HepG2 (cell line): ENCODE measurements around the gene SYNGAP1. TPM values are rescaled to one million over a fixed set of nuclear protein-coding genes. Genes with fewer than 3 reads are reported as not detected.

ENCODE experiments used
- ESRRA ChIP-seq: sonication (generic); formaldehyde crosslinking; IDR thresholded peaks from 2 replicates; pipeline ENCODE4 v1.5.1; 2020; ENCODE audit warnings: mild to moderate bottlenecking, low read depth, missing genetic modification reagents
- JUND ChIP-seq: sonication (generic); formaldehyde crosslinking; IDR thresholded peaks from 2 replicates; pipeline ENCODE4 v1.8.0; 2022; ENCODE audit warnings: mild to moderate bottlenecking, missing genetic modification reagents
- MIER2 ChIP-seq: IDR thresholded peaks from 2 replicates; pipeline ENCODE4 v1.6.1; 2016; ENCODE audit warnings: missing biosample characterization, missing genetic modification reagents
- MTA1 ChIP-seq: sonication (generic); formaldehyde crosslinking; IDR thresholded peaks from 2 replicates; pipeline ENCODE4 v1.4.0; 2020; ENCODE audit warnings: missing genetic modification reagents, mild to moderate bottlenecking, borderline replicate concordance
- NCOA5 ChIP-seq: sonication (generic); formaldehyde crosslinking; IDR thresholded peaks from 2 replicates; pipeline ENCODE4 v1.4.0; 2020; ENCODE audit warnings: missing genetic modification reagents
- YY1 ChIP-seq: IDR thresholded peaks from 2 replicates; pipeline ENCODE4 v1.6.1; 2011; ENCODE audit warnings: low read length, low read depth, moderate library complexity, mild to moderate bottlenecking; ENCODE audit not compliant: insufficient read depth, insufficient replicate concordance
- ZNF781 ChIP-seq: sonication (generic); formaldehyde crosslinking; IDR thresholded peaks from 2 replicates; pipeline ENCODE4 v1.5.1; 2020; ENCODE audit warnings: borderline replicate concordance, mild to moderate bottlenecking, missing genetic modification reagents; ENCODE audit errors: not compliant biosample characterization
- ZSCAN25 ChIP-seq: sonication (generic); formaldehyde crosslinking; IDR thresholded peaks from 2 replicates; pipeline ENCODE4 v1.8.0; 2022; ENCODE audit warnings: mild to moderate bottlenecking, missing genetic modification reagents
- polyA plus RNA-seq, 8 experiments: library from polyadenylated mRNA; depleted of rRNA in 3 of 8; stranded (reverse) in 7 of 8; unstranded in 1 of 8; fragments of >200 nt; fragmentation: Illumina TruSeq in 4 of 8; extraction: Trizol in 4 of 8; gene quantifications; 2 replicates each; pipeline versions ENCODE4 v1.2.1 to v1.2.3, GENCODE V29; 2011 to 2016; ENCODE audit warnings: low read depth in 4 of 8, missing spikeins in 1 of 8, mixed read lengths in 1 of 8; ENCODE audit not compliant: insufficient read depth in 1 of 8
- total RNA-seq, 5 experiments: library from RNA; depleted of rRNA; stranded (reverse); fragments of >200 nt; fragmentation: Illumina TruSeq; extraction: Trizol; gene quantifications; 2 replicates each; pipeline ENCODE4 v1.2.3, GENCODE V29; 2016; ENCODE audit warnings: low read depth in 1 of 5
- TF ChIP-seq, protein P1 (sequence below): sonication (generic); formaldehyde crosslinking; IDR thresholded peaks from 2 replicates; pipeline ENCODE4 v1.8.0; 2022; ENCODE audit warnings: low read depth, missing genetic modification reagents
- TF ChIP-seq, protein P2 (sequence below): sonication (generic); formaldehyde crosslinking; IDR thresholded peaks from 2 replicates; pipeline ENCODE4 v1.5.1; 2020; ENCODE audit warnings: mild to moderate bottlenecking, missing genetic modification reagents, borderline replicate concordance
- TF ChIP-seq, protein P3 (sequence below): sonication (generic); formaldehyde crosslinking; IDR thresholded peaks from 2 replicates; pipeline ENCODE4 v1.4.0; 2020; ENCODE audit warnings: low read depth, mild to moderate bottlenecking, missing genetic modification reagents
- TF ChIP-seq, protein P4 (sequence below): sonication (generic); formaldehyde crosslinking; conservative IDR thresholded peaks from 2 replicates; pipeline ENCODE4 v1.4.0; 2020; ENCODE audit warnings: missing genetic modification reagents

SYNGAP1 gene
- total and polyA plus RNA-seq, 2 of the 13 experiments (the other 11 are each of a cell fraction or from before 2014, with no cell fraction given), result 0.75 to 1.1 TPM

DNA sequence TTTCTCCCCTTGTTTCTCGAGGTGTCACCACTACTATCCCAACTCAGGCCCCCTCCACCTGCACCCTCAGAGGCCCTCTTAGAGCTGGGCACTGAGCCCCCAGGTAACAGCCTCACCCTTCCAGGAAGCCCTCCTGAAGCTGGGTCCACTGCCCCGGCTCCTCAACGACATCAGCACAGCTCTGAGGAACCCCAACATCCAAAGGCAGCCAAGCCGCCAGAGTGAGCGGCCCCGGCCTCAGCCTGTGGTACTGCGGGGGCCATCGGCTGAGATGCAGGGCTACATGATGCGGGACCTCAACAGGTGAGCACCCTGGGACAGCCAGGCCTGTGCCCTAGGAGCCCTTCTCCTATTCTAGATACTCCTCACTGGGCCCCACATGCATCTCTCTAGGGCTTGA, 21.6 kb downstream of the SYNGAP1 start (continued):
- TF ChIP-seq, protein P1, sequence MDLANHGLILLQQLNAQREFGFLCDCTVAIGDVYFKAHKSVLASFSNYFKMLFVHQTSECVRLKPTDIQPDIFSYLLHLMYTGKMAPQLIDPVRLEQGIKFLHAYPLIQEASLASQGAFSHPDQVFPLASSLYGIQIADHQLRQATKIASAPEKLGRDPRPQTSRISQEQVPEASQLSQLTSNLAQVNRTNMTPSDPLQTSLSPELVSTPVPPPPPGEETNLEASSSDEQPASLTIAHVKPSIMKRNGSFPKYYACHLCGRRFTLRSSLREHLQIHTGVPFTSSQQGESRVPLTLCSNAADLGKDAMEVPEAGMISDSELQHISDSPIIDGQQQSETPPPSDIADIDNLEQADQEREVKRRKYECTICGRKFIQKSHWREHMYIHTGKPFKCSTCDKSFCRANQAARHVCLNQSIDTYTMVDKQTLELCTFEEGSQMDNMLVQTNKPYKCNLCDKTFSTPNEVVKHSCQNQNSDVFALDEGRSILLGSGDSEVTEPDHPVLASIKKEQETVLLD (CRISPR knock-in tag), result no peak
- TF ChIP-seq MTA1 (CRISPR knock-in tag) (no peak), YY1 (no peak), ESRRA (no peak), JUND (CRISPR knock-in tag) (no peak), ZNF781 (CRISPR knock-in tag) (no peak), MIER2 (CRISPR knock-in tag) (no peak), ZSCAN25 (CRISPR knock-in tag) (no peak), NCOA5 (CRISPR knock-in tag) (no peak)
- TF ChIP-seq, protein P2, sequence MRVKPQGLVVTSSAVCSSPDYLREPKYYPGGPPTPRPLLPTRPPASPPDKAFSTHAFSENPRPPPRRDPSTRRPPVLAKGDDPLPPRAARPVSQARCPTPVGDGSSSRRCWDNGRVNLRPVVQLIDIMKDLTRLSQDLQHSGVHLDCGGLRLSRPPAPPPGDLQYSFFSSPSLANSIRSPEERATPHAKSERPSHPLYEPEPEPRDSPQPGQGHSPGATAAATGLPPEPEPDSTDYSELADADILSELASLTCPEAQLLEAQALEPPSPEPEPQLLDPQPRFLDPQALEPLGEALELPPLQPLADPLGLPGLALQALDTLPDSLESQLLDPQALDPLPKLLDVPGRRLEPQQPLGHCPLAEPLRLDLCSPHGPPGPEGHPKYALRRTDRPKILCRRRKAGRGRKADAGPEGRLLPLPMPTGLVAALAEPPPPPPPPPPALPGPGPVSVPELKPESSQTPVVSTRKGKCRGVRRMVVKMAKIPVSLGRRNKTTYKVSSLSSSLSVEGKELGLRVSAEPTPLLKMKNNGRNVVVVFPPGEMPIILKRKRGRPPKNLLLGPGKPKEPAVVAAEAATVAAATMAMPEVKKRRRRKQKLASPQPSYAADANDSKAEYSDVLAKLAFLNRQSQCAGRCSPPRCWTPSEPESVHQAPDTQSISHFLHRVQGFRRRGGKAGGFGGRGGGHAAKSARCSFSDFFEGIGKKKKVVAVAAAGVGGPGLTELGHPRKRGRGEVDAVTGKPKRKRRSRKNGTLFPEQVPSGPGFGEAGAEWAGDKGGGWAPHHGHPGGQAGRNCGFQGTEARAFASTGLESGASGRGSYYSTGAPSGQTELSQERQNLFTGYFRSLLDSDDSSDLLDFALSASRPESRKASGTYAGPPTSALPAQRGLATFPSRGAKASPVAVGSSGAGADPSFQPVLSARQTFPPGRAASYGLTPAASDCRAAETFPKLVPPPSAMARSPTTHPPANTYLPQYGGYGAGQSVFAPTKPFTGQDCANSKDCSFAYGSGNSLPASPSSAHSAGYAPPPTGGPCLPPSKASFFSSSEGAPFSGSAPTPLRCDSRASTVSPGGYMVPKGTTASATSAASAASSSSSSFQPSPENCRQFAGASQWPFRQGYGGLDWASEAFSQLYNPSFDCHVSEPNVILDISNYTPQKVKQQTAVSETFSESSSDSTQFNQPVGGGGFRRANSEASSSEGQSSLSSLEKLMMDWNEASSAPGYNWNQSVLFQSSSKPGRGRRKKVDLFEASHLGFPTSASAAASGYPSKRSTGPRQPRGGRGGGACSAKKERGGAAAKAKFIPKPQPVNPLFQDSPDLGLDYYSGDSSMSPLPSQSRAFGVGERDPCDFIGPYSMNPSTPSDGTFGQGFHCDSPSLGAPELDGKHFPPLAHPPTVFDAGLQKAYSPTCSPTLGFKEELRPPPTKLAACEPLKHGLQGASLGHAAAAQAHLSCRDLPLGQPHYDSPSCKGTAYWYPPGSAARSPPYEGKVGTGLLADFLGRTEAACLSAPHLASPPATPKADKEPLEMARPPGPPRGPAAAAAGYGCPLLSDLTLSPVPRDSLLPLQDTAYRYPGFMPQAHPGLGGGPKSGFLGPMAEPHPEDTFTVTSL (CRISPR knock-in tag), result no peak
- TF ChIP-seq, protein P3, sequence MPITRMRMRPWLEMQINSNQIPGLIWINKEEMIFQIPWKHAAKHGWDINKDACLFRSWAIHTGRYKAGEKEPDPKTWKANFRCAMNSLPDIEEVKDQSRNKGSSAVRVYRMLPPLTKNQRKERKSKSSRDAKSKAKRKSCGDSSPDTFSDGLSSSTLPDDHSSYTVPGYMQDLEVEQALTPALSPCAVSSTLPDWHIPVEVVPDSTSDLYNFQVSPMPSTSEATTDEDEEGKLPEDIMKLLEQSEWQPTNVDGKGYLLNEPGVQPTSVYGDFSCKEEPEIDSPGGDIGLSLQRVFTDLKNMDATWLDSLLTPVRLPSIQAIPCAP, result no peak
- TF ChIP-seq, protein P4, sequence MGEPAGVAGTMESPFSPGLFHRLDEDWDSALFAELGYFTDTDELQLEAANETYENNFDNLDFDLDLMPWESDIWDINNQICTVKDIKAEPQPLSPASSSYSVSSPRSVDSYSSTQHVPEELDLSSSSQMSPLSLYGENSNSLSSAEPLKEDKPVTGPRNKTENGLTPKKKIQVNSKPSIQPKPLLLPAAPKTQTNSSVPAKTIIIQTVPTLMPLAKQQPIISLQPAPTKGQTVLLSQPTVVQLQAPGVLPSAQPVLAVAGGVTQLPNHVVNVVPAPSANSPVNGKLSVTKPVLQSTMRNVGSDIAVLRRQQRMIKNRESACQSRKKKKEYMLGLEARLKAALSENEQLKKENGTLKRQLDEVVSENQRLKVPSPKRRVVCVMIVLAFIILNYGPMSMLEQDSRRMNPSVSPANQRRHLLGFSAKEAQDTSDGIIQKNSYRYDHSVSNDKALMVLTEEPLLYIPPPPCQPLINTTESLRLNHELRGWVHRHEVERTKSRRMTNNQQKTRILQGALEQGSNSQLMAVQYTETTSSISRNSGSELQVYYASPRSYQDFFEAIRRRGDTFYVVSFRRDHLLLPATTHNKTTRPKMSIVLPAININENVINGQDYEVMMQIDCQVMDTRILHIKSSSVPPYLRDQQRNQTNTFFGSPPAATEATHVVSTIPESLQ (CRISPR knock-in tag), result no peak
